ENCODE data around the gene WWOX. TPM values are rescaled to one million over a fixed set of nuclear protein-coding genes. Genes with fewer than 3 reads are reported as not detected.

WWOX gene
- total and polyA plus RNA-seq, 2 of the 13 experiments (the other 11 are each of a cell fraction or from before 2014, with no cell fraction given) = 9.1 to 37.4 TPM

GRCh38 chr16:78869492-78869891 is 770.0 kb downstream of the WWOX start:
- no peaks in the 10 kb centered on the region for H3K79me2 ChIP-seq (ENCODE audit: insufficient read depth, low read length)
- ChIA-PET CTCF (ENCODE audit: low intra/inter-chr PET ratio, low total read pairs) (no interaction called here), POLR2A (no interaction called here)
- H3K4me2 ChIP-seq (ENCODE audit: low read depth, low read length) = no peak overlapping the region
- no peaks in the 10 kb centered on the region for H3K4me1 ChIP-seq (ENCODE audit: insufficient read depth, low read length)
- no peak for FAIRE-seq
- H3K27me3 ChIP-seq (ENCODE audit: control insufficient read depth in 1 of 2, insufficient read depth in 2 of 2, low read length in 2 of 2) = no peaks in the 10 kb centered on the region
- H3K9ac ChIP-seq (ENCODE audit: insufficient read depth, low read depth, low read length) = no peak overlapping the region
- H3K9me3 ChIP-seq (ENCODE audit: low read length) = no peaks in the 10 kb centered on the region
- no peak overlapping the region for H2AFZ ChIP-seq (ENCODE audit: low read length)
- WGBS (ENCODE audit: low lambda C conversion rate) = 76% methylated on average over 7 of the region's 7 CpGs
- no peak for DNase-seq (ENCODE audit: low spot score)
- no peak for TF ChIP-seq CTCF (CRISPR knock-in tag; IDR thresholded peaks at IDR 0.05)
- TF ChIP-seq PREB (CRISPR knock-in tag; IDR thresholded peaks at IDR 0.05) = no peak
- TF ChIP-seq SUZ12 (IDR thresholded peaks at IDR 0.05; ENCODE audit: low read depth, low read length) = no peak
- no peak for TF ChIP-seq MZF1 (CRISPR knock-in tag; IDR thresholded peaks at IDR 0.05; ENCODE audit: borderline replicate concordance)
- TF ChIP-seq EHMT2 (IDR thresholded peaks at IDR 0.05; ENCODE audit: borderline replicate concordance, low read depth, low read length) = no peak
- TF ChIP-seq CHCHD3 (CRISPR knock-in tag; IDR thresholded peaks at IDR 0.05) = no peak
- TF ChIP-seq MYNN (CRISPR knock-in tag; IDR thresholded peaks at IDR 0.05; ENCODE audit: low read depth) = no peak
- no peak for TF ChIP-seq ZNF354B (CRISPR knock-in tag; IDR thresholded peaks at IDR 0.05)
- TF ChIP-seq U2AF2 (IDR thresholded peaks at IDR 0.05; ENCODE audit: low read depth, low read length) = no peak
- no peak for TF ChIP-seq EED (CRISPR knock-in tag; IDR thresholded peaks at IDR 0.05)
- no peak for TF ChIP-seq HNRNPK (IDR thresholded peaks at IDR 0.05; ENCODE audit: low read depth, low read length, poor library complexity, severe bottlenecking)
- no peak overlapping the region for H3K4me3 ChIP-seq (replicated peaks in 1 of 3; ENCODE audit: insufficient read depth in 1 of 3, low read depth in 2 of 3, low read length in 3 of 3)
- no peak for ATAC-seq
- in situ Hi-C loops (cut with HindIII; ENCODE audit: extremely low pct_ligation_motif_present, low pct_unique_long_range_greater_than_20kb) = no loop called here
- BruUV-seq (replicated peaks) = no TSS peak
- H4K20me1 ChIP-seq (ENCODE audit: insufficient read depth, low read length) = no peaks in the 10 kb centered on the region
- H3K27ac ChIP-seq (ENCODE audit: extremely low read length, insufficient read depth, low read length) = no peak overlapping the region
- no peaks in the 10 kb centered on the region for H3K36me3 ChIP-seq (replicated peaks in 1 of 2; ENCODE audit: control insufficient read depth in 1 of 2, insufficient read depth in 2 of 2, low read length in 2 of 2)
- intact Hi-C loops (cut with micrococcal nuclease; ENCODE audit: unreplicated experiment) = no loop called here
